Measurements from ENCODE around the gene NBPF12.
"Not testable (repeated sequence)": the region's sequence is repeated elsewhere in the genome, so short reads cannot be mapped to it uniquely, and the experiment has no call there.

The NBPF12 gene

DNA sequence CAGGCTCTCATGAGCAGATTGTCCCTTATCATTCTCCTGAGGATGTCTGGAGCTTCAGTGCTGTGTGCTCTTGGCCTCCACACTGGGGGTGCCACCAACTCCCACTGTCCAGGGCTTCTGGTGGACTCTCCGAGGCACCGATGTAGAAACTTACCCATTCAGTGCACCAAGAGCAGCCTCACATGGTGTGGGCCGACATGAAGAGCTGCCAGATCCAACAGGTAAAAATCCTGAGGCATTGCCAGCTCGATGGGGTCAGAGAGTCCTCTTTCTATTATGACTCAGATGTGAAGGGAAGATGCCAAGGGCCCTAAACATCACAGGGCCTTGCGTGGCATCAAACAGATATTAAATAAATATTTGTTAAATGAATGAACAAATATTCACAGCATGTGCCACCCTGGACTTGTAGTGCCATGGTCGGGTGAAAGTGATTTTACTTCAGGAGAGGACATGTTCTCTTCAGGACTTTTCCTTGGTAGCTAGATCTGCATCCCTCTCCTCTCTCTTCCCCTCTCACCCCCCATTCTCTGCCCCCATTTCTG is 5.3 kb downstream of the NBPF12 start:
- not testable (repeated sequence) for H3K27ac Mint-ChIP-seq; H3K36me3 Mint-ChIP-seq (ENCODE audit: low read depth); H3K4me3 Mint-ChIP-seq; H3K4me1 Mint-ChIP-seq (ENCODE audit: low read depth); H3K9me3 Mint-ChIP-seq; H3K27me3 Mint-ChIP-seq (ENCODE audit: low read depth)

DNA sequence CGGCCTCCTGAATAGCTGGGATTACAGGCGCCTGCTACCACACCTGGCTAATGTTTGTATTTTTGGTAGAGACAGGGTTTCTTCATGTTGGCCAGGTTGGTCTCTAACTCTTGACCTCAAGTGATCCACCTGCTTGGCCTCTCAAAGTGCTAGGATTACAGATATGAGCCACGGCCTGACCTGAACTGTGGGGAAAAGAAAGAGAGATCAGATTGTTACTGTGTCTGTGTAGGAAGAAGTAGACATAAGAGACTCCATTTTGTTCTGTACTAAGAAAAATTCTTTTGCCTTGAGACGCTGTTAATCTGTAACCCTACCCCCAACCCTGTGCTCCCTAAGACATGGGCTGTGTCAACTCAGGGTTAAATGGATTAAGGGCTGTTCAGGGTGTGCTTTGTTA is 10.0 kb downstream of the NBPF12 start:
- not testable (repeated sequence) for H3K4me1 Mint-ChIP-seq (ENCODE audit: low read depth); H3K27me3 Mint-ChIP-seq (ENCODE audit: low read depth); H3K36me3 Mint-ChIP-seq (ENCODE audit: low read depth)

DNA sequence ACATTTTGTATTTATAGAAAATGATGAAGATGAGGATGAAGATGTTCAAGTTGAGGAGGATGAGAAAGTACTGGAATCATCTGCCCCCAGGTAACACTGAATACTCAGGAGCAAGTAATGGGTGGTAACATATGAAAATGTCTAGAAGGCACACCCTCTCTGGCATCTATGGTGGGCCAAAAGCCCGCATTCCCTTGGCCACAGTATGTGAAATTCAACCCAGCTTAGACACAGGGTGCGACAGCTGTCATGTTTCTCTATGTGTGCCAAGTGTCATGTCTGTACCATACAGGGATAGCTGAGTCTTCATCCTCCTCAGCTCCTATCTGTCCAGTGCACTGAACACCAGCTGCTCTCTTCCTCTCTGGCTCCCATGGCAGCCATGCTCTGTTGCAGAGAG is 26.2 kb downstream of the NBPF12 start:
- not testable (repeated sequence) for H3K4me3 Mint-ChIP-seq; H3K4me1 Mint-ChIP-seq (ENCODE audit: low read depth); H3K27me3 Mint-ChIP-seq (ENCODE audit: low read depth); H3K36me3 Mint-ChIP-seq (ENCODE audit: low read depth); H3K27ac Mint-ChIP-seq; H3K9me3 Mint-ChIP-seq

More for the DNA sequence above, 10.0 kb downstream of the NBPF12 start:
- not testable (repeated sequence) for H3K4me3 Mint-ChIP-seq, H3K9me3 Mint-ChIP-seq, H3K27ac Mint-ChIP-seq

DNA sequence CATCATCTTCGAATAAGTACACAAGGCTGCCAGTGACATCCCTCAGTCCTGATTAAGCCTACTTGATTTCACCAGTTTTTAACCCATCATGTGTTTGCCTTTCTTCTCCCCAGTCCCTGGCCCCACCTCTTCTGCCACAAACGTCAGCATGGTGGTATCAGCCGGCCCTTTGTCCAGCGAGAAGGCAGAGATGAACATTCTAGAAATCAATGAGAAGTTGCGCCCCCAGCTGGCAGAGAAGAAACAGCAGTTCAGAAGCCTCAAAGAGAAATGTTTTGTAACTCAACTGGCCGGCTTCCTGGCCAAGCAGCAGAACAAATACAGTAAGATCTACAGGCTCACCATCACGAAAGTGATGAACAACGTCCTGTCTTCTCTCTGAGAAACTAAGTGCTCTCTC is 28.2 kb downstream of the NBPF12 start:
- not testable (repeated sequence) for H3K4me3 Mint-ChIP-seq; H3K36me3 Mint-ChIP-seq (ENCODE audit: low read depth); H3K27ac Mint-ChIP-seq; H3K4me1 Mint-ChIP-seq (ENCODE audit: low read depth); H3K27me3 Mint-ChIP-seq (ENCODE audit: low read depth); H3K9me3 Mint-ChIP-seq

DNA sequence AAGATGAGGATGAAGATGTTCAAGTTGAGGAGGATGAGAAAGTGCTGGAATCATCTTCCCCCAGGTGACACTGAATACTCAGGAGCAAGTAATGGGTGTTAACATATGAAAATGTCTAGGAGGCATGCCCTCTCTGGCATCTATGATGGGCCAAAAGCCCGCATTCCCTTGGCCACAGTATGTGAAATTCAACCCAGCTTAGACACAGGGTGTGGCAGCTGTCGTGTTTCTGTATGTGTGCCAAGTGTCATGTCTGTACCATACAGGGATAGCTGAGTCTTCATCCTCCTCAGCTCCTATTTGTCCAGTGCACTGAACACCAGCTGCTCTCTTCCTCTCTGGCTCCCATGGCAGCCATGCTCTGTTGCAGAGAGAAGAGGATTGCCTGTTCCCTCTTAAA is 32.5 kb downstream of the NBPF12 start:
- not testable (repeated sequence) for H3K27me3 Mint-ChIP-seq (ENCODE audit: low read depth); H3K4me3 Mint-ChIP-seq; H3K4me1 Mint-ChIP-seq (ENCODE audit: low read depth); H3K36me3 Mint-ChIP-seq (ENCODE audit: low read depth); H3K27ac Mint-ChIP-seq; H3K9me3 Mint-ChIP-seq

DNA sequence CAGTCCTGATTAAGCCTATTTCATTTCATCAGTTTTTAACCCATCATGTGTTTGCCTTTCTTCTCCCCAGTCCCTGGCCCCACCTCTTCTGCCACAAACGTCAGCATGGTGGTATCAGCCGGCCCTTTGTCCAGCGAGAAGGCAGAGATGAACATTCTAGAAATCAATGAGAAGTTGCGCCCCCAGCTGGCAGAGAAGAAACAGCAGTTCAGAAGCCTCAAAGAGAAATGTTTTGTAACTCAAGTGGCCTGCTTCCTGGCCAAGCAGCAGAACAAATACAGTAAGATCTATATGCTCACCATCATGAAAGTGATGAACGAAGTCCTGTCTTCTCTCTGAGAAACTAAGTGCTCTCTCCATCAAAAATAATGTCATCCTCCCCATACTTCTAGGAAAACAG is 34.6 kb downstream of the NBPF12 start:
- not testable (repeated sequence) for H3K27me3 Mint-ChIP-seq (ENCODE audit: low read depth); H3K36me3 Mint-ChIP-seq (ENCODE audit: low read depth); H3K4me3 Mint-ChIP-seq; H3K4me1 Mint-ChIP-seq (ENCODE audit: low read depth); H3K27ac Mint-ChIP-seq; H3K9me3 Mint-ChIP-seq

DNA sequence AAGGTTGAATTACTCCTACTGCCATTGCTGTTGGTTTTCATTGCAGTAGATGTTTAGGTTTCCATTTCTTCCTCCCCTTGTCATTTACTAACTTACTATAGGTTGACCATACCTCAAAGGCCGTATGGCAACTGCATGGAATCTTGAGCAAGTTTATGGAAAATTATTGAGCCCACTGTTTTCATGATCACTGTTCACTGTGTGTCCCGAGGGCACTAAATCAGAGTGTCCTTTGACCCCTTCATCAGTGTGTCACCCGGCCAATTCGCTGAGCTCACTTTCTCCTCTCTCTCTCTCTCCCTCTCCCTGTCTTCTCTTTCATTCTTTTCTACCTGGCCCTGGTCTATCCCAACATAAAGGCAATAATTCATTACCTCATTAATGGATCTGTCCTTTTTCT is 47.7 kb downstream of the NBPF12 start:
- not testable (repeated sequence) for H3K4me3 Mint-ChIP-seq; H3K27ac Mint-ChIP-seq; H3K4me1 Mint-ChIP-seq (ENCODE audit: low read depth); H3K27me3 Mint-ChIP-seq (ENCODE audit: low read depth); H3K9me3 Mint-ChIP-seq
- H3K36me3 Mint-ChIP-seq (ENCODE audit: low read depth) = peaks cover 12% of the 10 kb centered on the region

DNA sequence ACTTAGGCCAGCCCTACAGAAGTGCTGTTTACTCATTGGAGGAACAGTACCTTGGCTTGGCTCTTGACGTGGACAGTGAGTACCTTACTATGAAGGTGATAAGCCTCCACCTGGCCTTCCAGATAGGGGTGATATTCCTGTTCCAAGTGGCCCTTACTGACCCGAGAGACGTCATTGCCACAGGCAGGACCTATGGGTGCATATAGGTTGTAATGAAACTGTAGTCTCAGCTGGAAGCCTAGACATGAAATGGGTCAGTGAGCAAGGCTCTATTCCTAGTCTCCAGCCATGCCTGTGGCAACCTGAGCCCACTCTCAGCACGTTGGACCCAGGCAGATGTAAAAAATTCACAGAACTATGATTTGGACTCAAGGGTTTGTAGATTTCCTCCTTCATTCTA is 48.3 kb downstream of the NBPF12 start:
- H3K4me1 Mint-ChIP-seq (ENCODE audit: low read depth); H3K27me3 Mint-ChIP-seq (ENCODE audit: low read depth); H3K9me3 Mint-ChIP-seq; H3K27ac Mint-ChIP-seq; H3K4me3 Mint-ChIP-seq: not testable (repeated sequence)
- H3K36me3 Mint-ChIP-seq (ENCODE audit: low read depth) = peaks cover 10% of the 10 kb centered on the region

DNA sequence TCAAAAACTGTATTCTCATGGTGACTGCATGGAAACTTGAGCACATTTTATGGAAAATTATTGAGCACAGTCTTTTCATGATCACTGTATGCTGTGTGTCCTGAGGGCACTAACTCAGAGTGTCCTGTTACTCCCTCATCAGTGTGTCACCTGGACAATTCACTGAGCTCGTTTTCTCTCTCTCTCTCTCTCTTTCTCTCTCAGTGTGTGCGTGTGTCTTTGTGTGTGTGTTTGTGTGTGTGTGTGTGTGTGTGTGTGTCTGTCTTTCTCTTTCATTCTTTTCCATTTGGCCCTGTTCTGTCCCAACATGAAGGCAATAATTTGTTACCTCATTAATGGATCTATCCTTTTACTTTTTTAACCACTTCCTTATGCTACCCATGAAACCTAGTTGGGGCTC is 49.4 kb downstream of the NBPF12 start:
- H3K4me1 Mint-ChIP-seq (ENCODE audit: low read depth); H3K9me3 Mint-ChIP-seq; H3K4me3 Mint-ChIP-seq; H3K36me3 Mint-ChIP-seq (ENCODE audit: low read depth); H3K27me3 Mint-ChIP-seq (ENCODE audit: low read depth); H3K27ac Mint-ChIP-seq: not testable (repeated sequence)

DNA sequence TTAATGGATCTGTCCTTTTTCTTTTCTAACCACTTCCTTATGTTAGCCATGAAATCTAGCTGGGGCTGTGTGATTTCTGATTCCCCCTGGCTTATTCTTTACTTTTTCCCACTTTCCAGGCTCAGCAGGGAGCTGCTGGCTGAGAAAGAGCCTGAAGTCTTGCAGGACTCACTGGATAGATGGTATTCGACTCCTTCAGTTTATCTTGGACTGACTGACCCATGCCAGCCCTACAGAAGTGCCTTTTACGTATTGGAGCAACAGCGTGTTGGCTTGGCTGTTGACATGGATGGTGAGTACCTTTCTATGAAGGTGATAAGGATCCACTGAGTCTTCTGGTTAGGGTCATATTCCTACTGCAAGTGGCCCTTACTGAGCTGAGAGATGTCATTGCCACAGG is 51.3 kb downstream of the NBPF12 start:
- not testable (repeated sequence) for H3K27ac Mint-ChIP-seq; H3K4me1 Mint-ChIP-seq (ENCODE audit: low read depth); H3K36me3 Mint-ChIP-seq (ENCODE audit: low read depth); H3K4me3 Mint-ChIP-seq; H3K9me3 Mint-ChIP-seq; H3K27me3 Mint-ChIP-seq (ENCODE audit: low read depth)

DNA sequence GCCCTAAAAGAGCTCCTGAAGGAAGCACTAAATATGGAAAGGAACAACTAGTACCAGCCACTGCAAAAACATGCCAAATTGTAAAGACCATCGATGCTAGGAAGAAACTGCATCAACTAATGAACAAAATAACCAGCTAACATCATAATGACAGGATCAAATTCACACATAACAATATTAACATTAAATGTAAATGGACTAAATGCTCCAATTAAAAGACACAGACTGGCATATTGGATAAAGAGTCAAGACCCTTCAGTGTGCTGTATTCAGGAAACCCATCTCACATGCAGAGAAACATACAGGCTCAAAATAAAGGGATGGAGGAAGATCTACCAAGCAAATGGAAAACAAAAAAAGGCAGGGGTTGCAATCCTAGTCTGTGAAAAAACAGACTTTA is 70.4 kb downstream of the NBPF12 start:
- not testable (repeated sequence) for H3K27ac Mint-ChIP-seq; H3K36me3 Mint-ChIP-seq (ENCODE audit: low read depth); H3K4me1 Mint-ChIP-seq (ENCODE audit: low read depth); H3K4me3 Mint-ChIP-seq
- H3K9me3 Mint-ChIP-seq = peaks cover 14% of the 10 kb centered on the region
- H3K27me3 Mint-ChIP-seq (ENCODE audit: low read depth) = peaks cover 12% of the 10 kb centered on the region

DNA sequence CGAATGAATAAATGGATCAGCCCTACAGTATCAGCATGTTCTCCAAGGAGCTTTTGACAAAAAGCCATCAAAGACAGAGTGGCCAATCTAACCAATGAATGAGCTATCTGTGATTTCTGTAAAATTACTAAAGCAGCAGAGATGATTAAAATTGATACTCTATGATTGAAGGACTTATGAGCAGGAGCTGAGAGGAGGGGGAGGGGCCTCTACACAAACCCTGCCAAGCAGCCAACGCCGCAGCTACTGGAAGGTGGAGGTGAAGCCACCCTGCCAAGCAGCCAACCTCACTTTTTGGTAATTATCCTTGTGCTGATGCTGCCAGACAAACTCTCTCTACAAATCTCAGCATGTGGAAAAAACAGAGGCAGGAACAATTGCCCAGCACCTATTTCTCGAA is 88.9 kb downstream of the NBPF12 start:
- H3K9me3 Mint-ChIP-seq; H3K27ac Mint-ChIP-seq; H3K4me3 Mint-ChIP-seq; H3K4me1 Mint-ChIP-seq (ENCODE audit: low read depth); H3K36me3 Mint-ChIP-seq (ENCODE audit: low read depth): not testable (repeated sequence)
- peaks cover 54% of the 10 kb centered on the region for H3K27me3 Mint-ChIP-seq (ENCODE audit: low read depth)

DNA sequence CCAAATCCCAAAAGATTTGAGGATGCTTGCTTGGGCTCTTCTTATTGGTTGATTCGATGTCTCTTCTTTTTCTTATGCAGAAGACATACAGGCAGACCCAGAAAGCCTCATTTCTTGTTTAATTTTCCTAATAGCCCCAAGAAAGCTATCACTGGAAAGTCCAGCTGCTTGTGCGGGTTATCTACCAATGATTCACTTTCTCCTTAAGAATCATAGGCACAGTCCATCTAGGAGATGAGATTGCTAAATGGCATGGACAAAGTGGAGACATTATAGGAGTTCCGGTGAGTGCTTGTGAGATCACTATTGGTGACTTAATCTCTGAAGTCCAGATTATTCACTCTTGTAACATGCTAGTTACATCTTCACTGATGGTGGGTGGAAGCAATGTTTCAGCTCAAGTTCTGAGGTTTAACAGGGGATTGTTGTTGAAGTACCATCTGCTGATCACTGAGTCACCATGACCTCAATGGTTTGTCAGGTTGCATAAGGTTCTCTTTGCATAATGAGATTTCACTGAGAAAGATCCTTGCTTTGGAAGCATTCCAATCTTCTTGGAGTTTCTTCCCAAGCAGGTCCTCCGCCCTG is 92.0 kb downstream of the NBPF12 start:
- not testable (repeated sequence) for H3K4me3 Mint-ChIP-seq; H3K9me3 Mint-ChIP-seq; H3K4me1 Mint-ChIP-seq (ENCODE audit: low read depth); H3K36me3 Mint-ChIP-seq (ENCODE audit: low read depth); H3K27ac Mint-ChIP-seq
- peaks cover 64% of the 10 kb centered on the region for H3K27me3 Mint-ChIP-seq (ENCODE audit: low read depth)

DNA sequence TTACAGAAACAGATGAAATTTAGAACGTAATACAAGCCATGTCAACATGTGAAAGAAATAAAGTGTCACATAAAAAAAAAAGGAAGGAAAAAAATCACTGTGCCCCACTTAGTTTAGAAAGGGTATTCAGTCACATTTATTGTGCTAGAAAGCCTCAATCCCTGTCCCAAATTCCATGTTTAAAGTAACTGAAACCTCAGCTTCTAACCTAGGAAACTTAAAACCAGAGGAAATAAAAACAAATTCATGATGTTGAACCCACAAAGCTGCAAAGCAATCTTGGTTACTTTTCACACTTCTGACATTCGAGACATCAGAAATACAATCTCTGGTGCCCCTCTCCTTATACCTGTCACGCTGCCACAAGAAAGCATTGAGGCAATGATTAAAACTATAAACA is 101.8 kb downstream of the NBPF12 start:
- Mint-ChIP-seq H3K4me1 (ENCODE audit: low read depth) (peaks cover 8% of the 10 kb centered on the region), H3K27me3 (ENCODE audit: low read depth) (peaks cover 21% of the 10 kb centered on the region), H3K36me3 (ENCODE audit: low read depth) (peaks cover 1% of the 10 kb centered on the region), H3K9me3 (peaks cover 3% of the 10 kb centered on the region), H3K27ac (no peak overlapping the region), H3K4me3 (no peak overlapping the region)

DNA sequence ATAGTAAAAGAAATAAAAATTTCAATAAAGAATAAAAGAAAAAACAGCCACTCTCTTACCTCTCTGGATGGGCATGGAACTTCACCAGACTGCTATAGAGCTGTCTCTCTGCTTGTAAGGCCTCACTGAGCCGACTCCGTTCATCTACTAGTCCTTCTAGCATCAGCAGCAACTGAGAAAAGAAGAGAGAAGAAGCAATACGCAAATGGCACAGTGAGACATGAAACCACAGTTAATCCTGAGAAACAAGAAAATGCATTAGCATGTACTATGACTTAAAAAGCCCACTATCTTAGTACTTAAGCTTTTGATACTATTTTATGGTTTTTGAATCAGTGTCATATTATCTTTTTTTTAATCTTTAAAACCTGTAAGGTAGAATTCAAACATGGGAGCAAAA is 104.8 kb downstream of the NBPF12 start:
- not testable (repeated sequence) for H3K36me3 Mint-ChIP-seq (ENCODE audit: low read depth); H3K27ac Mint-ChIP-seq; H3K4me3 Mint-ChIP-seq
- H3K27me3 Mint-ChIP-seq (ENCODE audit: low read depth) = peaks cover 15% of the 10 kb centered on the region
- peaks cover 11% of the 10 kb centered on the region for H3K9me3 Mint-ChIP-seq
- H3K4me1 Mint-ChIP-seq (ENCODE audit: low read depth) = peaks cover 26% of the 10 kb centered on the region

DNA sequence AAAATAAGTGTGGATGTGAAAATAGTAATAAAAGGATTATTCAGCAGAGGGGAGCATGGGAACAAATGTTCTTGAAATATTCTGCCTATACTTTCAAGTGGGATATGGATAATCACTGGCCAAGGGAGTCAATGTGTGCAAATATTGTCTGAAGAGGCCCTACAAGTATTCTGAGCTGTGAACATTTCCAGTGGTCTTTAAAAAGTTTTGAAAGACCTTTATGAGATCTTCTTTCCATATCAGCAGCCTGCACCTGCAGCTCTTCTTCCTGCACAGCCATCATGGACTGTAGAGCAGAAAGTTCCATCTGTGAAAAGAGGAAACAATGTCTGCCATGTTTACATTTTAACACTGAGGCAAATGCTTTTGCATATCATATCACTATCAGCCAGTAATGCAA is 106.4 kb downstream of the NBPF12 start:
- peaks cover 11% of the 10 kb centered on the region for H3K9me3 Mint-ChIP-seq
- not testable (repeated sequence) for H3K4me3 Mint-ChIP-seq; H3K36me3 Mint-ChIP-seq (ENCODE audit: low read depth); H3K27ac Mint-ChIP-seq
- peaks cover 13% of the 10 kb centered on the region for H3K27me3 Mint-ChIP-seq (ENCODE audit: low read depth)
- H3K4me1 Mint-ChIP-seq (ENCODE audit: low read depth) = peaks cover 26% of the 10 kb centered on the region
